SH-SY5Y (cell line): ENCODE measurements around the gene MCM6.

ENCODE experiments used
- GATA2 ChIP-seq: IDR thresholded peaks from 2 replicates; pipeline ENCODE4 v1.6.1; 2011; ENCODE audit warnings: mild to moderate bottlenecking, low read depth, low read length
- GATA3 ChIP-seq: IDR thresholded peaks from 2 replicates; pipeline ENCODE4 v1.6.1; 2011; ENCODE audit warnings: low read depth, mild to moderate bottlenecking, low read length, moderate library complexity

Gene MCM6

GRCh38 chr2:135839713-135840112 is 36.5 kb downstream of the MCM6 start:
- TF ChIP-seq GATA3 = no peak
- no peak for TF ChIP-seq GATA2

DNA sequence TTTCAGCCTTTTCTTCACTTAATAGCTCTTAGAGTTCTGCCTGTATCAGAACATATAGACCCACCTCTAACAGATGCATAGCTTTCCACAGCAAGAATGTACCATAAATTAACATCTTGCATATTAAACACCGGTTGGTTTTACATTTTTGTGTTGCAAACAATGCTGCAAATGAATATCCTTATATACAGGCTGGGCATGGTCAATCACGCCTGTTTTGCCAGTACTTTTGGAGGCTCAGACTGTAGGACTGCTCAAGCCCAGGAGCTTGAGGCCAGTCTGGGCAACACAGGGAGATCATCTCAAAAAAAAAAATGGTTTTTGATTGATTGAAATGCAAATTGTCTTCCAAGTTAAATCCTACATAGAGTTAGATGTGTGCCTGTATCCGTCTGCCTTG is 37.7 kb downstream of the MCM6 start:
- no peak for TF ChIP-seq GATA2
- TF ChIP-seq GATA3 = no peak

DNA sequence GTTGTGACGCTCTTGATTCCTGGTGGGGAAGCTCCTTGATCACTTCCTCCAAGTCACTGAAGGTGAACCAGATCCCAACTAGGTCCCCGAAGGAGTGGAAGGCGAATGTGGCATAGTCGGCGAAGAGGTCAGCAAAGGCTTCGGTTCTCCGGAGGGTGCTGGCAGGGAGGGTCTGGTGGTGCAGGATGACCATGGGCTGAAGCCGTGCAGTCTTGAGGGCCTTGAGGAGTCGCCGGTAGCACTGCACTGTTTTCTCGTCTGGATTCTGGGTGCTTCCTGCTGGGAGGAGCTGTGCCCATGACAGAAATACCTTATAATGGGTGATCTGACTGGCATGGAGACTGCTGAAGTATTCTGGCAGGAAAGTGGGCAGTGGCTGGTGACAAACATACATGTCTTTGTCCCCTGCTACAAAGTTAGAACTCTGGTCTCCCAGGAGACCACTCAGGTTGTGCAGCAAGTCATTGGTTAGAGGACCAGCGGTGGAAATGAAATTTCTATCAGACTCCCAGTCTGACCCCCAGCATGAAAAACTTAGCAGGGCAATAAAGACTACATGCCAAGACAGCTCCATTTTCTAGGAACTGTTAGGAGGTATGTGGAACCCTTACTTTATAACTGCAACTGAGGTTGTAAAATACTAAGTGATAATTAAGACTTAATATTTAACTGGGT is 39.5 kb downstream of the MCM6 start, which contains the start of gene LCT:
Gene LCT (minus strand): TSS at position 589 of the 675 bp plus-strand sequence. CDS start 15 bp downstream, at position 574.
- no peak for TF ChIP-seq GATA3
- no peak for TF ChIP-seq GATA2

- TF ChIP-seq GATA2 (no peak), GATA3 (no peak)
These were observed 43.4 kb downstream of the MCM6 start for GRCh38 chr2:135832891-135833290.

DNA sequence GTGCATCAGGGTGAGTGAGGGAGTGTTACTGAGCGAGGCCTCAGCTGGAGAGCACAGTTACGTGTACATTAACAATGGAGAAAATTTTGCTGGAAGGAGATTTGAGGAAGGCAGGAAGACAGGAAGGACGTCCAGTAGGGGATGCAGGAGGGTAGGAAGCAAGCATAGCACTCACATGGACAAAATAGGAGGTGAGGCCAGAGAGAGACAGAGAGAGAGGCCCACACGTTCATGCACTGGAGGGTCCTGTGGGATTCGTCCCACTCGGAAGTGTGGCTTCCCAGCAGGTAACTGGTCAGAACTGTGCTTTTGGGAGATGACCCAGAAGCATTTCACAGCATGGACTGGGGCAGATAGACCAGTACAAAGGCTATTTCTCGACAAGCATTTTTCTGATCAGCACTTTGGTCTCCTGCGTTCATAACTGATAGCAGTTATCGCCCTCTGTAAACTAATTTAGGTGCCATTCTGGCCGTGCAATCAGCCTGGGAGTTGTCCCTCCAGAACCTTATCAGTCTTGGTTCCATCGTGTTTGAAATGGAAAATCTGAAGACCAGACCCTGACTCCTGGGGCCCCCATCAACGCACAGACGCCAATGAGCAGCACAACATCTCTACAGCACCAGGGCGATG is 44.9 kb downstream of the MCM6 start:
- TF ChIP-seq GATA3 = no peak
- no peak for TF ChIP-seq GATA2

DNA sequence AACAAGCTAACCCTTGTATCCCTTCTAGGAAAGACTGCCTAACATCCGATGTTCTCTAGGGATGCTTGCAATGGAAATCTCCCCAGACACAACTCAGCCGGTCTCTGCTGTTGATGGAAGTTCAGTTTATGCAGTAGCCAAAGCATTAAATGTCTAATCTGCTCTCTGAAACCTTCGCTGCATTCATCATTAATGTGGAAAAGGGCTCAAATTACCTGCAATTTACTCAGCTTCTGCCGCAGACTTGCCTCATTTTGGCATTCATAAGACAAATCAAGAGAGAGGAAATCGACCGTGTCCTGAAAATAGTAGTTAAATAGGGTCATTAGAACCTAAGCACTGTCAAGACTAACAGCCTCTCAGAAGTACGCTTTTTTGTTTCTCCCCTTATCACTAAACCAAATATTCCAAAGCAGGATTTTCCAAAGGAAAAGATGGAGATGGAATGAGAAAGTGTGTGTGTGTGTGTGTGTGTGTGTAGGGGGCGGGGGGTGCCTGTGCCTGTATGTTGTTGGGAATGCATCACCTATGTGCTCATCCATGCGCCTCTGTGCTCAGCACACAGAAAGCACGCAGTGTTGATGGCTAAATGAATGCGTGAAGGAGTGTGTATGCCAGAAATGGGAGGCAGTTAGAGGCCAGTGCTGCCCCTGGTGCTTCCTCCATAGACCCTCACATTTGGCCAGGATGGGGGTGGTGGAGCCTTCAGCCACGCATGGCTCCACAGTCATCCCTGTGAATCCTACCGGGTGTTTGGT is 46.7 kb downstream of the MCM6 start:
- TF ChIP-seq GATA3 (no peak), GATA2 (no peak)

DNA sequence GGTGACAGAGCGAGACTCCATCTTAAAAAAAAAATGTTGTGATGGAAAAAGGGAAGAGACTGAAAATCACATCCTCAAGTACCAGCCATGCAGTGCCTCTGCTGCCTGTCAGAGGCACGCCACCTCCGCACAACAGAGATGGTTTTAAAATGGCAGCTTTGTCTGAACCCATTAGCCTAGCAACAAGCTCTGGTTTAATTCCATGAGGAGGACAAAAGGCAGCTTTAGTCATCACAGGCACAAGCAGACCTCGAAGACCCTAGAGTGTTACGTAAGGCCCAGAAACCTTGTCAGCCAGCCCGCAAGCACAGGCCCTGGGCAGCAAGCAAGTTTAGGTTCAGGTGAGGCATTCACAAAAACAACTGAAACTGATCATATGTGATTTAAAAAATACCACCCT is 49.7 kb downstream of the MCM6 start:
- TF ChIP-seq GATA3 (no peak), GATA2 (no peak)

DNA sequence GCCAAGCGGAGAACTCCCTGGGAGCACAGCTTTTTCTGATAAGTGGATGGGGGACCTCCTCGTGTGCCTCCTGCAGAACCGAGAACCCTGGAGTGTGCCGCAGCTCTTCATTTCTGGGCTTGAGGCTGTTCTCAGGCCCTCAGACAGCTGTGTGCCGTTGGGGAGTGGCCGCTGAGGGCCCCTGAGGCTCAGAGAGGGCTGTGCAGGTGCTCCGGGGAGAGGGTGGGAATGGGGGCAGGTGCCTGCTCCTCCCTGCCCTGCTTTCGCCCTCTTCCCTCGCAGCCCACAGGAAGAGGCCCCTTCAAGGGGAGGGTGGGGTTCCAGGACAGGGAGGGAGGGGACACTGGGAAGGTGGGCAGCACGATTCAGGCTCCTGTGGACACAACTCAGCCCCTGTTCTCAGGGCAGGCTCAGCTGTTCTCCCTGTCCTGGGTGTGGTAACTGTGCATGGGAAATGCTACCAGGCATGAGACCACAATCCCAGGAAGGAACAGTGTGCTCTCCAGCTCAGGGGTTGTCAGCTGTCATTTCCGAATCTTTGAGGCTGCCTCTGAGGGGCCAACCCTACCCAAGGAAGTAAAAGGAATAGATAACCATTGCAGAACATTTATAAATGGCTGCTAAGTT is 50.6 kb downstream of the MCM6 start:
- TF ChIP-seq GATA2 (no peak), GATA3 (no peak)

- TF ChIP-seq GATA2 = no peak
- no peak for TF ChIP-seq GATA3
These were observed 51.1 kb downstream of the MCM6 start for GRCh38 chr2:135825131-135825530.

DNA sequence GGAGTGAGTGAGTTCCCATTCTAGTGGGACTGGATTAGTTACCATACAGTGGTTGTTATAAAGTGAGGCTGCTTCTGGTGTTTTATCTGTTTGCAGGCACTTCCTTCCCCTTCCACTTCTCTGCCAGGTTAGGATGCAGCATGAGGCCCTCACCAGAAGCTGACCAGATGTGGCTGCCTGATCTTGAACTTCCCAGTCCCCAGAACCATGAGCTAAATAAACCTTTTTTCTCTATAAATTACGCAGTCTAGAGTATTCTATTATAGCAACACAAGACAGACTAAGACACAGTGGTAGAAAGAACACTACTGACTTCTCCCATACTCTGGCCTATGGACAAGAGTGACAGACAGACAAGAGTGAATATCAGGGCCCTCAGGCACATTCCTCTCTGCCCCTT is 53.4 kb downstream of the MCM6 start:
- TF ChIP-seq GATA2 (no peak), GATA3 (no peak)

- TF ChIP-seq GATA2 = no peak
- no peak for TF ChIP-seq GATA3
These were observed 55.1 kb downstream of the MCM6 start for GRCh38 chr2:135821190-135821589.

DNA sequence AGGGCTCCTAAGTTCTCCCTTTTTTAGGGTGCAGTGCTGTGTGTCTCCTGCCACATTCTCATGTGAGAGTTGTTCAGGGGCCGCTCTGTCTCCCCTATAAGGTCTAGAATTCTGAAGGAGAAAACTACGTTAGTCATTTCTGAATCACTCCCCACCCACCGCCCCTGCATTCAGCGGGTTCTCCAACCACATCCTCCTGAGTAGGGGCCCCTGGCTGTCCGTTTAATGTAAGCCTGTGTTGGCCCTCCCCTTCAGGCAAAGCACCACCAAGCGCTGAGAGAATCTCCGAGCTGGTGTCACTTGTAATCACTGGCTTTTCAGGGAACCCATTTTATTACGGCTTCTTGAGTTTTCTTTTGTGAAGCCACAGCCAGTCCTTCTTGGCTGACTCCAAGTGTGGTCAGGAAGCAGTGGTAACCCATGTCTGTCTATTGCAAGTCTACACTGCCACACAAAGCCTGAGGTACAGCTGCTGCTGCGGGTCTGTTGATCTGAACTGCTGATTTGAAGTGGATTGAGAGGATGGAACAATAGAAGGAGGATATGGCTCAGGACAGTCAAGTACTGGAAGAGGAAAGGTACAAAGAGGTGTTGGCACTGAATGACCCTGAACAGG is 56.1 kb downstream of the MCM6 start:
- TF ChIP-seq GATA3 (no peak), GATA2 (no peak)

DNA sequence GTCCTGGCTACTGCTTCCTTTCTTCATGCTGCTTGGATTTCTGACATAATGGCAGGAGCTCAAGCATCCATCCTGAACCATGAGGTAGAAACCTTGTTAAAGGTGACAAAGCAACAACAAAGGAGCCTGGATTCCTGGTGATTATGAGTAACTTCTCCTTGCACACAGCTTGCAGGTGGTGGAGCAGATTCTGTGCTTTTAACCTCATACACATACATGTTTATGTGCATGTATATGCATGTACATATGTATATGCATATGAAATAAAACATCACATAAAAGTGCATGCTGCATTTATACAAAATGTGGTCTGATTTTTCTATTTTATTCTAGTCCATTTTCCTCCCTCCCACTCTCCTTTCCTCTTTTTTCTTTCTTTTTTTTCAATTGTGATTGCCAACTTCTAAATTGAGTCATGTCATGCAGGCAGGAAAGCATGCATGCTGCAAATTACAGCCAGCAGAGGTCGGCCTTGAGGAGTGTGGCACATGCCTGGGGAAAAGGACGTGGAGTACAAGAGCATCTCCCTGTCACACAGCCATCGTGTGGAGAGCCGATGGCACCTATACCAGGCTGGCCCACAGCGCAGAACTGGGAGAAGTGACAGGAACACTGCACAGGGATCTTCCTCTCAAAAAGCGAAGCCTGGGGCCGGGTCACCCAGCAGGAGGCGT is 57.2 kb downstream of the MCM6 start:
- TF ChIP-seq GATA2 (no peak), GATA3 (no peak)
